ENCODE measurements around the gene REV3L.

DNA sequence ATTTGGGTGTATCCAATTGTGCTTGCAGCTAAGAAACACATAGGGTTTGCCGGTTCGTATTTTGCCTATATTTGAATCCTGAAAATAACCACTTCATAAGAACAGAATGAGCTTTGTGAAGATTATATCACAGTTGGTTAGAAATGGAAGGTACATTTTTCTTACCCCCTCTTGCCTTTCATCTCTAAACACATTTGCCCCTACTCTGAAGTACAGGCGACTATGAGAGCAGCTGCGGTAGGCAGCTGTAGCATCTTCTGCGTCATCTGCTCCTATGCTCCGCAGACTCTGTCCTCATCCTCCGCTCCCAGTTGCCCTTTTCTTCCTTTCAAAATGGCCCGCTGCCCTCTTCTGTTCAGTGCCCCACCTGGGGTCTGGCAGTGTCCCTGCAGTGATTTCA, 47.6 kb upstream of the REV3L start:
- TF ChIP-seq, protein P1, sequence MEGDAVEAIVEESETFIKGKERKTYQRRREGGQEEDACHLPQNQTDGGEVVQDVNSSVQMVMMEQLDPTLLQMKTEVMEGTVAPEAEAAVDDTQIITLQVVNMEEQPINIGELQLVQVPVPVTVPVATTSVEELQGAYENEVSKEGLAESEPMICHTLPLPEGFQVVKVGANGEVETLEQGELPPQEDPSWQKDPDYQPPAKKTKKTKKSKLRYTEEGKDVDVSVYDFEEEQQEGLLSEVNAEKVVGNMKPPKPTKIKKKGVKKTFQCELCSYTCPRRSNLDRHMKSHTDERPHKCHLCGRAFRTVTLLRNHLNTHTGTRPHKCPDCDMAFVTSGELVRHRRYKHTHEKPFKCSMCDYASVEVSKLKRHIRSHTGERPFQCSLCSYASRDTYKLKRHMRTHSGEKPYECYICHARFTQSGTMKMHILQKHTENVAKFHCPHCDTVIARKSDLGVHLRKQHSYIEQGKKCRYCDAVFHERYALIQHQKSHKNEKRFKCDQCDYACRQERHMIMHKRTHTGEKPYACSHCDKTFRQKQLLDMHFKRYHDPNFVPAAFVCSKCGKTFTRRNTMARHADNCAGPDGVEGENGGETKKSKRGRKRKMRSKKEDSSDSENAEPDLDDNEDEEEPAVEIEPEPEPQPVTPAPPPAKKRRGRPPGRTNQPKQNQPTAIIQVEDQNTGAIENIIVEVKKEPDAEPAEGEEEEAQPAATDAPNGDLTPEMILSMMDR (IDR thresholded peaks at IDR 0.05; ENCODE audit: low read depth, low read length), result no peak
- TF ChIP-seq, protein P2, sequence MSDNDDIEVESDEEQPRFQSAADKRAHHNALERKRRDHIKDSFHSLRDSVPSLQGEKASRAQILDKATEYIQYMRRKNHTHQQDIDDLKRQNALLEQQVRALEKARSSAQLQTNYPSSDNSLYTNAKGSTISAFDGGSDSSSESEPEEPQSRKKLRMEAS (IDR thresholded peaks at IDR 0.05; ENCODE audit: low read depth, low read length), result no peak
